Measurements from ENCODE around the gene LRRN3. TPM values are rescaled to one million over a fixed set of nuclear protein-coding genes. Genes with fewer than 3 reads are reported as not detected.

LRRN3 gene
- total and polyA plus RNA-seq, 10 donors: 0.10 to 1.7 (median 0.28) TPM; not detected in 1

DNA sequence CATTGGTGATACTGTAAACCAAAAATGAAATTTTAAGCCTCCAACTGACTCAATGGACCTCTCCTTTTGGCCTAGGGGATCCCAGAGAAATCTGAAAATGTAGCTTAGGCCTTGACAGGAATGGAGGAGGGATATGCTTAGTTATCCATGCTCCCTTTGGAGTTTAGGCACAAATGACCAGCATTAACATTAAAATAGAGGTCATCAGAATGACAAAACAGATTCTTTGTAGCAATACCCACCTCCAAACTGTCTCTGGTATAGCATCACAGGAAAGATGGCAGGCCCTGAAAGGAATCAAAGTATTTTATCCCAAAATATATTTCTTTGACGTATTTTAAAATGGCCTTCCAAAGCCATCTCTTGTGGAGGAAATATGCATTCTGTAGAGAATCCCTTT lies 39.1 kb upstream of the LRRN3 start:
- no peaks in the 10 kb centered on the region for H3K9me3 ChIP-seq
- TF ChIP-seq POLR2A (IDR thresholded peaks at IDR 0.05) (no peak), POLR2AphosphoS5 (IDR thresholded peaks at IDR 0.05) (no peak)
- TF ChIP-seq, protein P1, sequence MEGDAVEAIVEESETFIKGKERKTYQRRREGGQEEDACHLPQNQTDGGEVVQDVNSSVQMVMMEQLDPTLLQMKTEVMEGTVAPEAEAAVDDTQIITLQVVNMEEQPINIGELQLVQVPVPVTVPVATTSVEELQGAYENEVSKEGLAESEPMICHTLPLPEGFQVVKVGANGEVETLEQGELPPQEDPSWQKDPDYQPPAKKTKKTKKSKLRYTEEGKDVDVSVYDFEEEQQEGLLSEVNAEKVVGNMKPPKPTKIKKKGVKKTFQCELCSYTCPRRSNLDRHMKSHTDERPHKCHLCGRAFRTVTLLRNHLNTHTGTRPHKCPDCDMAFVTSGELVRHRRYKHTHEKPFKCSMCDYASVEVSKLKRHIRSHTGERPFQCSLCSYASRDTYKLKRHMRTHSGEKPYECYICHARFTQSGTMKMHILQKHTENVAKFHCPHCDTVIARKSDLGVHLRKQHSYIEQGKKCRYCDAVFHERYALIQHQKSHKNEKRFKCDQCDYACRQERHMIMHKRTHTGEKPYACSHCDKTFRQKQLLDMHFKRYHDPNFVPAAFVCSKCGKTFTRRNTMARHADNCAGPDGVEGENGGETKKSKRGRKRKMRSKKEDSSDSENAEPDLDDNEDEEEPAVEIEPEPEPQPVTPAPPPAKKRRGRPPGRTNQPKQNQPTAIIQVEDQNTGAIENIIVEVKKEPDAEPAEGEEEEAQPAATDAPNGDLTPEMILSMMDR (IDR thresholded peaks at IDR 0.05 in 8 of 11, conservative IDR thresholded peaks at IDR 0.05 in 3 of 11): no peak
- no peak for DNase-seq
- 90 to 100% (median 96%) methylated on average over 1 of the region's 1 CpG for whole genome bisulfite sequencing, 5 donors
- intact Hi-C loops (cut with DNase I; ENCODE audit: low total_unique reads): no loop called here
- no peaks in the 10 kb centered on the region for H3K36me3 ChIP-seq
- no peaks in the 10 kb centered on the region for H3K27me3 ChIP-seq (replicated peaks in 1 of 7)
- H3K4me3 ChIP-seq: no peak overlapping the region
- H3K27ac ChIP-seq: no peak overlapping the region
- H3K4me1 ChIP-seq: no peaks in the 10 kb centered on the region

DNA sequence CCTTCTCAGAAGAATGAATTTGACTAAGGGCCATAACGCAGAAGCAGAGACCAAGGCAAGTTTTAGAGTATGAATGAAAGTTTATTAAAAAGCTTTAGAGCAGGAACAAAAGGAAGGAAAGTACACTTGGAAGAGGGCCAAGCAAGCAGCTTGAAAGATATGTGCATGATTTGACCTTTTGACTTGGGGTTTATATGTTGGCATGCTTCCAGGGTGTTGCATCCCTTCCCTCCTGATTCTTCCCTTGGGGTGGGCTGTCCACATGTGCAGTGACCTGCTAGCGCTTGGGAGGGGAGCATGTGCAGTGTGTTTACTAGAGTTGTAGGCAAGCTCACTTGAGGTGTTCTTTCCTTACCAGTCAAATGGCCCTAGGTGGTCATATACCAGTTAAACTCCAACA lies 37.9 kb upstream of the LRRN3 start:
- intact Hi-C loops (cut with DNase I; ENCODE audit: low total_unique reads): no loop called here
- Histone ChIP-seq H3K4me3 (no peak overlapping the region), H3K9me3 (no peaks in the 10 kb centered on the region), H3K27me3 (replicated peaks in 1 of 7) (no peaks in the 10 kb centered on the region), H3K36me3 (no peaks in the 10 kb centered on the region), H3K4me1 (no peaks in the 10 kb centered on the region), H3K27ac (no peak overlapping the region)
- DNase-seq: no peak
- TF ChIP-seq POLR2AphosphoS5 (IDR thresholded peaks at IDR 0.05): no peak
- TF ChIP-seq, protein P1 (IDR thresholded peaks at IDR 0.05 in 8 of 11, conservative IDR thresholded peaks at IDR 0.05 in 3 of 11): no peak
- no peak for TF ChIP-seq POLR2A (IDR thresholded peaks at IDR 0.05)
- 81 to 90% (median 86%) methylated on average over 2 of the region's 2 CpGs for WGBS, 5 donors

DNA sequence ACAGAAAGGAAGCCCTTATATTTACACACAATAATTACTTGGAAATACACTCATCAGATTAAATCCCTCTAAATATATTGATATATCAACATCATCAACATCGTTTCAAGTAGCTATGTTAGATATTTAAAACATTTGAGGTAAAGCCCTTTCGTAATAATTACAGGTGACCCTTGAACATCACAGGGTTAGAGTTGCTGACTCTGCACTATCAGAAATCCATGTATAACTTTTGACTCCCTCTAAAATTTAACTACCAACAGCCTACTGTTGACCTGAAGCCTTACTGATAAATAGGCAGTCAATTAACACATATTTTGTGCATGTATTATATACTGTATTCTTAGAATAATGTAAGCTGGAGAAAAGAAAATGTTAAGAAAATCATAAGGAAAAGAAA lies 34.6 kb upstream of the LRRN3 start:
- Histone ChIP-seq H3K27ac (no peak overlapping the region), H3K9me3 (no peaks in the 10 kb centered on the region), H3K27me3 (replicated peaks in 1 of 7) (no peaks in the 10 kb centered on the region), H3K36me3 (no peaks in the 10 kb centered on the region), H3K4me1 (no peaks in the 10 kb centered on the region), H3K4me3 (no peak overlapping the region)
- intact Hi-C loops (cut with DNase I; ENCODE audit: low total_unique reads): no loop called here
- 90 to 97% (median 92%) methylated on average over 2 of the region's 2 CpGs for WGBS, 5 donors
- TF ChIP-seq POLR2AphosphoS5 (IDR thresholded peaks at IDR 0.05) (no peak), POLR2A (IDR thresholded peaks at IDR 0.05) (no peak)
- TF ChIP-seq, protein P1 (IDR thresholded peaks at IDR 0.05 in 8 of 11, conservative IDR thresholded peaks at IDR 0.05 in 3 of 11): no peak
- DNase-seq: no peak

DNA sequence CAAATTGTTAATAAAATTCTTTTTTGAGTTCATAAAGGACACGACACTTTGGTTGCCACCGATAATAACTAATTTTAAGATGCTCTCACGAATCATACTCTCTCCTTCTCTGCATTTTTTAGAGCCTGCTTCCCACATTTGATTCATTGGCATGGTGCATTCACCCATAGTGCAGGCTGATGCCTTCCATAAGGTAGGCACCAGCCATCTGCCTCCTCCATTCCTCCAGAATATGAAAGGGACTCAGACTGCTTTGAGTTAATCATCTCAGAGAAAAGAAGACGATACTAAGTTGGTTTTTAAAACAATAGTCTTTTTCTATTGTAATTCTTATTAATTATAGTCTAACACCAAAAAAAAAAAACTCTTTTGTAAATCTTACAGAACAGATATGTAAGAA lies 33.9 kb upstream of the LRRN3 start:
- peaks cover 0 to 1% (median 0%) of the 10 kb centered on the region in 8 donors for H3K9me3 ChIP-seq
- no peaks in the 10 kb centered on the region for H3K4me1 ChIP-seq
- H3K27ac ChIP-seq: no peak overlapping the region
- H3K4me3 ChIP-seq: no peak overlapping the region
- intact Hi-C loops (cut with DNase I; ENCODE audit: low total_unique reads): no loop called here
- TF ChIP-seq, protein P1 (IDR thresholded peaks at IDR 0.05 in 8 of 11, conservative IDR thresholded peaks at IDR 0.05 in 3 of 11): no peak
- TF ChIP-seq POLR2A (IDR thresholded peaks at IDR 0.05) (no peak), POLR2AphosphoS5 (IDR thresholded peaks at IDR 0.05) (no peak)
- WGBS, 5 donors: 91 to 95% (median 94%) methylated on average over 4 of the region's 4 CpGs
- H3K36me3 ChIP-seq: no peaks in the 10 kb centered on the region
- H3K27me3 ChIP-seq (replicated peaks in 1 of 7): no peaks in the 10 kb centered on the region
- no peak for DNase-seq
